ENCODE data around the gene SPATA20.

Gene SPATA20

GRCh38 chr17:50599606-50600005, 52.6 kb downstream of the SPATA20 start:
- no peak for DNase-seq (ENCODE audit: low read depth in 2 of 2)

- no peak for DNase-seq (ENCODE audit: low read depth in 2 of 2)
These were observed 54.9 kb downstream of the SPATA20 start for GRCh38 chr17:50601823-50602375.

GRCh38 chr17:50602836-50603235, 55.9 kb downstream of the SPATA20 start:
- no peak for DNase-seq (ENCODE audit: low read depth in 2 of 2)

GRCh38 chr17:50603340-50603739, 56.4 kb downstream of the SPATA20 start:
- DNase-seq (ENCODE audit: low read depth in 2 of 2), result no peak

GRCh38 chr17:50604513-50604912, 57.5 kb downstream of the SPATA20 start:
- DNase-seq (ENCODE audit: low read depth in 2 of 2), result peak; percentile 78 to 81

GRCh38 chr17:50605429-50605828, 58.5 kb downstream of the SPATA20 start:
- no peak for DNase-seq (ENCODE audit: low read depth in 2 of 2)

Measured in fibroblast of skin of left biceps (primary cell).